GM21515 (cell line): ENCODE data around the gene TMEM132C.

Experiments
- ATAC-seq: cut with Tn5 transposase; IDR thresholded peaks from one replicate; pipeline ENCODE4 v1.9.1; 2021; ENCODE audit not compliant: unreplicated experiment

Gene TMEM132C

DNA sequence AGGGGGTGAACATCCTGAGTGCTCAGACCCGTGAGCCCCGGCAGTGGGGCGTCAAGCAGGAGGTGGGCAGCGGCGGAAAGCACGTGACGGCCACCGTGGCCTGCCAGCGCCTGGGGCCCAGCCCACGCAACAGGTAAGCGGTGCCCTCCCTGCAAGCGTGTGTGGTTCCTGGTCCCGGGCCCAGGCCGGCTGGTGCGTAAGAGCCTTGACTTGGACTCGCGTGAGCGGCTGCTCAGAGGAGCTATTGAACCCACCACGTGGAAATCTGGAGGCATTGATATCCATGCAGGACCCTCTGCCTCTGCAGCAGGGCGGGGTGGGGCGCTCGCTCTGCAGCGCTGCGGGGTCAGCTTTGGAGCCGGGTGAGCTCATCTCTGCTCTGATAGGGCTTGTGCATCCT is 277.0 kb downstream of the TMEM132C start:
- ATAC-seq, result no peak

DNA sequence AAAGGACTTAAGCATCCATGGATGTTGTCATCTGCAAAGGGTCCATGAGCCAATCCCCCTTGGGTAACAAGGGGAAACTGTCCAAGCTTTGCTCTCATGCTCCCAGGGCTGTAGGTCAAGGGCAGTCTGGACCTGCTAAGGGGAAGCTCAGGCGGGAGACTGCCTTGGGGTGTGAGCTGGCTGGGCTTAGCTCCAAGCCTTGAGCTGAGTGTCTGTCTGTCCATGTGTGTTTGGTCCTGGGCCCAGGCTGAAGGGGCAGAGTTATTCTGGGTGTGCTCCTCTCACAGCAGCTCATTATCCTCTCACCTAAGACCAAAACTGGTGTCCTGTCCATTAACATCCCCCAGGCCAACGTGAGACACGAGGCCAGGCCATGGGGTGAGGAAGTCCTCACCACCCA is 282.0 kb downstream of the TMEM132C start:
- ATAC-seq, result no peak

DNA sequence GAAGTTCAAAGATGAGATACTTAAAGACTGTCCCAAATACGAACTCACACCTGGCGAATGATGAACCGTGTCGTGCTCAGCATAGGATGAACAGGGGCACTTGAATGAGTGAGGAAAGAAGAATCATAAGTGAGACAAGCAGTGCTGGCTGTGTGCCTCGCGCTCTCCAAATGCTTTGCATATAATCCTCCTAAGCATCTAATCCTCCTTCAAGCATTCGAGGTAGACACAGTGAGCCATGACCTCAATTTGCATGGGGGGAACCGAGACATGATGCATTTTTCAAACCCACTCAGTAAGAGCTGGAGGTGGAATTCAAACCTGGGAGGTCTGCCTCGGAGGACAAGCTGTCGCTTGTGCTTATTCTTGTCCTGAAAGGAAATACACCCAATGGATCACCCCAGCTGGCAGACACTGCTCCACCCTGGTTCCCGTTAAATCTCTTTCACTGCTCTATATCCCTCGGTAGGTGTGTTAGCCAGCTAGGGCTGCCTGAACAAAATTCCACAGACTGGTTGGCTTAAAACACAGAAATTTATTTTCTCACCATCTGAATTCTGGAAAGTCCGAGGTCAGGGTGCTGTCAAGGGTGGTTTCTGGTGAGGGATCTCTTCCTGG is 282.7 kb downstream of the TMEM132C start:
- ATAC-seq, result no peak

DNA sequence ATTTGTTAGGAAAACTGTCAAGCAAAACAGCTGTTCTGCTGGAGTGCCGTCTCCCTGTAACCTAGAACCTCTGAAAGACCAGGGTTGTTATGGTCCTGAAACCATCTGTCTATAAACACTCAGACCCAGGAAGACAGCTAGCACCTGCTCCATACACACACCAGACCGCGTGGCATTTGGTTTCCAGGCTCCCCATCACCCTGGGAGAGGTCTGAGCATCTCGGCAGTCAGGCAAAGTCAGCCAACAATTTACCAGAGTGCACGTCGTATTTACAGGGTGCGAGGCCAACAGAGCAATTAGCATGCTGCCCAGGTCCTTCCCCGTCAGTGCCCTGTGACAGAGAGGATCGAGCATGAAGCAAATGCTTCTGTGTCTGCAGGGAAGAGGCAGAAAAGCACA is 284.3 kb downstream of the TMEM132C start:
- ATAC-seq, result no peak

DNA sequence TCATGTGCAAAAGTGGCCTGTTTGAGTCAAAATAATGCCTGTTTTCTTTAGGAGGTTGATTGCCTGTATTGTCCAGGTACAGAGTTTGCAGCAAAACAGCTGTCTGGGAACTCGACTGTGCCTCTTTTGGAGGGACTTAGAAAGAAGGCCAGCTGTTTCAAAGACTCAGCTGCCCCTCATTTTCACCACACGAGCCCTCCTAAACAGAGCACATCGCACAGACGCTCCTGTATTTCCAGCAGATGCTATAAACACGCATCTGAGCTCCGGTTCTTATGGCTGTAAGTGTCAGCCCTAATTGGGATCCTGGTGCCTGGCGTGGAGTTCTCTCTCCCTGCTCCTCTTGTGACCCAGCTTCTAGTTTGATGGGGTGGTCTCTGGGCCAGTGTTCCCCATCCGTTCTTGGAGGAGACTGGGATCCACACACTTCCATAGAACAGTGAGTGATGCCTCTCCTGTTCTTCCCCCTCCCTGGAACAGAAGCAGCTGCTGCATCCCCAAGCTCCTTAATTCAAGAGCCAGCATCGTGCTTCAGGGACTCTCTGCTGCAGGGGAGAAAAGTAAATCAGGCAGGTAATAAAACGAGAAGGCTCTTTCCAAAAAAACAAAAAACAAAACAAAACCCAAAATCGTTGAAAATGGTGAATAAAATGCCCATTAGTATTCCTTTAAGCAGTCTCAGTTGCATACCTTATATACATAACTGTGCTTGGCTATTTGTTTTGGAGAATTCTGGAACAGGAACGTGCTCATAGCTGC is 287.8 kb downstream of the TMEM132C start:
- no peak for ATAC-seq

DNA sequence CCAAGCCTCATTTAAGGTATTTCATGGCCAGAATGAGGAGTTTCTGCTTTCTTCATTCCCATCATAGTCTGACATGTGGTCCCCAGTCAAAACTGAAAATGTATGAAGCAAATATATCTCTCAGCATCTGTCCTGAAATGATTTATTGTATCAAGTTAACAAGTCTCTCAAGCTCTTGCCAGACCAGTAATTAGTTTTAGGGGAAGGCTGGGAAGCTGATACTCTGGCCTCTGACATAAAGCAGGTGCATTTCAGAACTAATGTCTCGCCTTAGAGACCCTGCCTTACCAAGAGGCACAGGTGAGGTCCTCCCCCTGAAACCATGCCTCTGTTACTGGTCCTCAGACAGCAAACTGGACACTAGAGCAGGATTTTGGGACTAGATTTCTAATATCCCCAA is 290.3 kb downstream of the TMEM132C start:
- ATAC-seq, result no peak

DNA sequence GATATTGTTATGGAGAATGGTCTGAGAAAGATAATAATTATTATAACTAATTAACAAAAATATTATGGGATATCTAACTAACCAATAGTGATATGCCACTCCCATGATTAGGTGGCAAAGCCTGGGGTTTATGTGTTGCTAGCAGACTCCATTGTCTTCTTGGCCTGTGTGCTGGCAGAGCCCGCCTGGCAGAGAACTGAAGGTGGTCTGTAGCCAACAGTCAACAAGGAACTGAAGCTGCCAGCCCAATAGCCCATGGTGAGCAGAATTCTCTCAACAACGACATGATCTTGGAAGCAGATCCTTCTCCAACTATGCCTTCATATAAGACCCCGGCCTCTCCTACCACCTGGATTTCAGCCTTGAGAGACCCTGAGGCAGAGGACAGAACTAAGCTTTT is 298.0 kb downstream of the TMEM132C start:
- no peak for ATAC-seq

DNA sequence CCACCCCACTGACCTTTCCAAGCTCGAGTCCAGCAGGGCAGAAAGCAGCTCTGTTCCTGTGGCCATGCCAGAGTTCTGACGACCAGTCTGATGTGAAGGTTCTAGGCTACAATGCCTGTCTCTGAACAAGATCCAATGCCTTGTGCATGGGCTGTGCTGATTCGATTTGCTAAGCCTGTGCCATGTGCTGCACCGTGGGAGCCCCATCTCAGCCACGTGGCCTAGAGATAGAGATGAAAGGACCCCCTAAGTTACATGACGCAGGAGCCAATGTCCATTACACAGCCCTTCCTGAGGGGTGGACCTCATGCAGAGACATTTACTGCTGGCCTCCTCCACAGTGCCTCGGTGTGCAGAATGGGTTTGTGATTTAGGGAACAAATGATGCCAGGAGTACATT is 300.8 kb downstream of the TMEM132C start:
- no peak for ATAC-seq

DNA sequence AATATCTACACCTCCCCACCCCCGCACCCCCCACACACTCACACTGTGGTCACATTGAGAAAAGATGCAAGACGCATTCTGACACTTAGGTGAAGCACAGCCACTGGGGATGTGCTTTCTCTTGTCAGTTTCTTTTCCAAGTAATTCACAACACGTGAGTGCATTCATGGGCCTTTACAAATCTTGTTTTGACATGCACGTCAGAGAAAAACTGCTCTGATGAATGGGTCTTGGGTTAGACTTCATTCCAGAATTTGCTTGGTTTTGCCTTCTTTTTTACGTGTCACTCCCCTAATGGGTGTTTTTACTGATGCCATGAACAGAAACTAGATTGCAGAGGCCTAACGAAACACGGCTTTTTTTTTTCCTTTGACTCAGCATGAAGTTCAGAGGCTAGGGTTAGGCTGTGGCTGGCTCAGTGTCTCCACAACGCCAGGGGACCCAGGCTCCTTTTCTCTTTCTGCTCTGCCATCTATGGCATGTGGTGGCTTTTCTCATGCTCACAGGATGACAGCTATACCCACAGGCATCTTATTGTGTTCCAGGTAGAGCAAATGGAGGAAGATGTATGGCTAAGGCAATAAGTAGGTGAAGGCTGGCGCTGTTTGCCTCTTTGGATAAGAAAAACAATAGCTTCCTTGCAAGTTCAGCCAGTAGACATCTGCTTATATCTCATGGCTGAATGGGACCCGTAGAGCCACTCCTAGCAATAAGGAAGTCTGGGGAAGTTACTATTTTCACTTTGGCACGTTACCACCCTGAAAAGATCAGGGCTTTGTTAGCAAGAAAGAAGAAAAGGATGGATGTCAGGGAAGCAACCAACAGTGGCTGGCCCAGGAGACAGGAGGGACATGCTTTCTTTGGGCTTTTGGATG is 303.5 kb downstream of the TMEM132C start:
- ATAC-seq, result no peak

DNA sequence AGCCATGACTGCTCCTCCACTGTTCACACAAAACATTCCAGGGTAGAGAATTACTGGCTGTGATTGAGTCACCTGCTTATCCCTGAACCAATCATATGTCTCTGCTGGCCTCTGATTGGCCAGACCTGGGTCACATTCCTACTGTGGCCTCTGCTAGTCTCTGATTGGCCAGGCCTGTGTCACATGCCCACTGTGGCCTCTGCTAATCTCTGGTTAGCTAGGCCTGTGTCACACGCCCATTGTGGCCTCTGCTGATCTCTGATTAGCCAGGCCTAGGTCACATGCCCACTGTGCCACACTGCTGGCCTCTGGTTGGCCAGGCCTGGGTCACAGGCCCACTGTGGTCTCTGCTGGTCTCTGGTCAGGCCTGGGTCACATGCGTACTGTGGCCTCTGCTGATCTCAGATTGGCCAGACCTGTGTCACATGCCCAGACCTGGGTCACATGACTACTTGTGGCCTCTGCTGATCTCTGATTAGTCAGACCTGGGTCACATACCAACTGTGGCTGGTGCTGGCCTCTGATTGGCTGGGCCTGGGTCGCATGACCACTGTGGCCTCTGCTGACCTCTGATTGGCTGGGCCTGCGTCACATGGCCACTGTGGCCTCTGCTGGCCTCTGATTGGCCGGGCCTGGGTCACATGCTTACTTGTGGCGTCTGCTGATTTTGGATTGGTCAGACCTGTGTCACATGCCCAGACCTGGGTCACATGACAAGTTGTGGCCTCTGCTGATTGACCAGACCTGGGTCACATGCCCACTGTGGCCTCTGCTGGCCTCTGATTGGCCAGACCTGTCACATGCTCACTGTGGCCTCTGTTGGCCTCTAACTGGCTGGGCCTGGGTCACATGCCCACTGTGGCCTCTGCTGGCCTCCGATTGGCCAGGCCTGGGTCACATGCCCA is 305.2 kb downstream of the TMEM132C start:
- ATAC-seq, result no peak

DNA sequence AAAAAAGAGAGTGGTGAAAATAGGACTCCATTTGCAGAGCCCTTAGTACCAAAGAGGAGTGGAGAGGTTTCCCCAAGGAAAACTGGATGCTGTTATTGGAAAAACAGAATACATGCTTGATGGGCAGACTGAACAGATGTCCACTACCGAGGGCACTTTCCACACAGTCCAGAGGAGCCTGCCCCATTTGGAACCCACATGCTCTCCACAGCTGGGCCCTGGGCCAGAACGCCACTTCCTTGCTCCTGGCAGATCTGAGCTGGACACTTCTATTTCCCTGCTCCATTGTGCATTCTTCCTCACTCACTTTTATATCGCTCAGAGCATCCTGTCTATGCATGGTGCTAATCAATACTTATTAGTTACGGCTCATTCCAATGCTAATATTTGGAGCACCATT is 306.9 kb downstream of the TMEM132C start:
- ATAC-seq, result no peak

DNA sequence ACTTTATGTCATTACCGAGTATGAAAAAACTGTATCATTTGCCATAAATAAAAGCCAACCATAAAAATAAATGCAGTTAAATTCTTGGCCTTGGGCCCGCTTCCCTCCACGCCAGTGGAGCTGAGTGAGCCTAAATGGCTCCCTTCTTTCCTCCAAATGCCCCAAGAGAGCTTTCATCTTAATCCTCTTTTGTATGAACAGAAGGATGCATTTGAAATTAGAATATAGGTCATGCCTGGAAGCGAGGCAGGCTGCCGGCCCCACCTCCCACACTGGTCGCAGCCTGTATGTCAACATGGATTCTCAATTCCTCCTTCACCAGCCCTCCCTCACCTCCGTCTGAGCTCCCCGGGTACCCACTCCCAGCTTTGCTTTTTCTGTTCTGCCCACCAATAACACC is 311.1 kb downstream of the TMEM132C start:
- ATAC-seq, result no peak

DNA sequence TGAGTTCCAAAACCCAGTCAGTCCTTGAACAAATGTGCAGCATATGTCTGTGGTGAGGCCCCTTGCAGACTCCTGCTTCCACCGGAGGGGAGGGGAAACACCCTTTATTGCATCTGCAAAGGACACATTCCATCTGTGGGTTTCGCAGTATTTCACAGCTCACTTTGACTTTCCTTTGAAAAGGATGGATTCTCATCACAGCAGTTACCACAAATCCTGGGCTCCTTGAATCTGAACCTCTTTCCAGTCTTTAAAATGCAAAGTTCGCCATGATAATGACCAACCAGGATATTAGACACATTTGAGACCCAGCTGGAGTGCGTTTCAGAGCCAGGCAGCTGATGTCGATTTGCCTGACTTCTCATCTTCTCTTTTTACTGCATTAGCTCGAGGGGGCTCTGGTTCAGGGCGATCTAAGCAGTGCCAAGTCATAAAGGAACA is 314.4 kb downstream of the TMEM132C start:
- ATAC-seq, result no peak

DNA sequence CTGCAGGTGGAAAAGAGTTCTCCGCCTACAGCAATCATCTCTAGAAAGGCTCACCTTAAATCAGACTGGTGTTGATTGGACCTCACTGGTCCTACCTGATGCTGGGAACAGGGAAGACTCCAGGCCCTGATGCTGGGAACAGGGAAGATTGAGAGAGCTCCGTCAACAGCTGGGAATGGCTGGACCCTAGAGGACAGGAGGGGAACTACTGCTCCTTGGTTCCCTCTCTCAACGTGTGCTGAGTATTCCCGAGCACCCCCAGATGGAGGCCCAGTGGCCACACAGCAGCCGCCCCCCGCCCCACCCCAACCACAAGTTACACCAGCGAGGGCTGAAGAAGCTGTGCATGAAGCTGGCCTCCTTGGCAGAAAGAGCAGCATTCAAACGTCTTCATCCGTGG is 316.5 kb downstream of the TMEM132C start:
- ATAC-seq, result no peak

DNA sequence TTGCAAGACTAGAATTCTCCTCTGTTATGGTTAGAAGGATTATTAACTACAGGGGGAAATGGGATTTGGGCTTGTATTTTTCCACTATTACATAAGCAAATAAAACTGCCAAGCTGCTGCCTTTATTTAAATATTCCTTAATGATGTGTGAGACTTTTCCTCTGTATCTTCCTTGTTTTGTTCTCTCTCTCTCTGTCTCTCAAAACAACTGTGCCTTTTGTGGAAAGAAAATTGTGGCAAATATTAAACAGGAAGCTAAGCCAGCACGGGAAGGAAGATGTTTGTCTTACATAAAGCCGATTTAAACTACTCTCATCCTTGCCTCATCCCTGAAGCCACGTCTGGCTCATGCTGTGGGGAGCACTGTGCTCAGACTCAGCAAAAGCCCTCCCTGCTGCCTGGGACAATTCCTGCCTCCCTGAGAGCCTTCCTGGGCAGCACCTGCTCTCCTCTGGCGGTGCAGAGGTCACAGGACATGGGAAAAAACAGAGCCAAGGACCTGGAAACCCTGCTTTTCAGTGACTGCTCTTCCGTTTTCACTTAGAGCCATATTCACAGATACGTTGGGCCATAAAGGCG is 319.6 kb downstream of the TMEM132C start:
- ATAC-seq, result no peak

DNA sequence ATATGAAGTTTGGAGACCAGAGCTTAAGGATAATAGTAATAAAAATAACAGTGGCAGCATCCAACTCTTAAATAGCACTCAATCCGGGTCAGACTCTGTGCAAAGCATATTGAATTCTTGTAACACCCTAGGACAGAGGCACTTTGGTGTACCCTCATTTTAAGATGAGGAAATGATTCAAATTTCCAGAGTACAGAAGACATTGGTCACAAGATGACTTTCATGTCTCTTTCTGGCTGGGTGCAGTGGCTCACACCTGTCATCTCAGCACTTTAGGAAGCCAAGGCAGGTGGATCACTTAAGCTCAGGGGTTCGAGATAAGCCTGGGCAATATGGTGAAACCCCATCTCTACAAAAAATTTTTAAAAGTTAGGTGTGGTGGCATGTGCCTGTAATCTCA is 320.9 kb downstream of the TMEM132C start:
- ATAC-seq, result no peak

DNA sequence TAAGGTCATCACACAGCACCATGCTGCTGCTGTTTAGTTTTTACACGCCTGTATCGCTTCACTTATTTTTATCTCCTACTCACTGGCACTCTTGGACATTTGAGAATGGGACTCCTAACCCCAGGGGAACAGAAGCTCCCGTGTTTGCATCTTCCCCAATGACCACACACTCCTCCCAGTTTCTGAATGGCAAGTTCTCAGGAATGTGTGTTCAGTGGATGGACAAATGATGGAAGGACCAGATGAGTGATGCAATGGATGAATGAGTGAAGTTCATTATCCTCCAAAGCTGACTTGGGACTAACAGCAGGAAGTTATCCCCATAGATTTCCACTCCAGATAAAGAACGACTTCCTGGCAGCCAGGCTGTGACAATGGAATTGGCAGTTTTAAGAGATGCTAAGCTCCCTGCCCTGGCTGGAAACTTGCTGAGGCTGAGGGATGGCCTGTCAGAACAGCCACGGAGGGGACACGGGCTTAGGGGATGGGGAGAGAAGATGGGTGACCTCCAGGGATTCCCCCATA is 325.3 kb downstream of the TMEM132C start:
- no peak for ATAC-seq

DNA sequence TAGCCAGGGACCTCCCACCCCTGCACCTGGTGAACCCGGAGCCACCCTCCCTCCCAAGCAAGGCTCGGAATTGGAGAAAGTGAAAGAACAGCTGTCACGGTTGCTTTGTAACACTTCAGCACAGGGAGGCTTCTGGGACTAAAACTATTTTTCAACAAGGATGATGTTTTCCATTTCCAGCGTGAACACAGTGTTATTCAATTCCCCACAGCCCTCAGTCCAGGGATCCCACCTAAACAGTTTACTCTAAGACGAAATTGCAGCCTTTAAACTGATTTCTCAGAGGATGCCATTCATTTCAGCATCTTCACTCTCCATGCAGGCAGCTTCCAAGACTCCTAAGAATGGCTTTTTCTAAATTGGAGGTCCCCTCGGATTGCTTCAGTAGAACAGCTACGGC is 327.6 kb downstream of the TMEM132C start:
- no peak for ATAC-seq

DNA sequence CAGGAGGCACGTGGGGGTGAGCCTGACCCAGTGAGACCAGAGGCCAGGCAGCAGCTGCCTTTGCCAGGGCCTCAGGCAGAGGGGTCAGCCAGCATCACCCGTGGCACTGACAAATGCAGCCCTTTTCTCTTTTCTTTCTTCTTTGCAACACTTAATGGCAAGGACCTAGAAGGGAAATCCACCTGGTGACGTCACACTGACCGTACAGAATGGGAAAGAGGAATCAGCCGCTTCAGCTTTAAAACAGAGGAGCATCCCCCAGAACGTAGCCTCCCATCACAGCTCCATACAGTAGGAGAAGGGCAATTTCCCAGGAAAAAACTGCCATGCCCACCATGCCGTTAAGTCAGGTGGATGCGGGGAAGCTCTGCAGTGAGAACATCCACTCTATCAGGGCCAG is 328.6 kb downstream of the TMEM132C start:
- ATAC-seq, result no peak

DNA sequence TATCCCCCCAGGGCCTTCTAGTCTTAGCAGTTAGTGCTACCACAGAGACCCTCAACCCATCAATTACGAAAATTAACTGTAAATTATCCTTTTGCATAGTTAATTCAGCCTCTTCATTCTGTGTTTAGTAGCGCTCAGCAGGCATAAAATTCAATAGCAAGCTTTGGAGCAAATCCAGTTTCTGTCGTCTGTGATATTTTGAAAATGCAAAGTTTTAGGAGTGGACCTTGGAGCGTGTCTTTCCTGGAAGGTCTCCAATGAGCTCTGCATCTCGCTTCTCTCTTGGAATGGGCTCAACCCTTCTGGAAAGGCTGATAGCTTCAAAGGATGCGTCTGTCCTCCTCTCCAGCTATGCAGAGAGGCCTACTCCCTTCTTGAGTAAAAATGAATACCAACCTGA is 333.9 kb downstream of the TMEM132C start:
- ATAC-seq, result no peak
